Pulmonary artery endothelial cell (primary cell): Measurements from ENCODE around the gene LPA. TPM values are rescaled to one million over a fixed set of nuclear protein-coding genes. Genes with fewer than 3 reads are reported as not detected.
"Not testable (repeated sequence)": the region's sequence is repeated elsewhere in the genome, so short reads cannot be mapped to it uniquely, and the experiment has no call there.

Experiments
- DNase-seq: peaks from one replicate; pipeline ENCODE4 v3.0.0-alpha.2; 2011; ENCODE audit warnings: low read depth, low spot score
- total RNA-seq: library from RNA; depleted of rRNA; stranded (reverse); fragments of >200 nt; gene quantifications from 2 replicates; pipeline ENCODE4 v1.2.3, GENCODE V29; 2014

The LPA gene
- total RNA-seq, 1 donor from 2014 or later: not detected

GRCh38 chr6:160662429-160662828, 1.6 kb downstream of the LPA start:
- DNase-seq: no peak

GRCh38 chr6:160661216-160661615, 2.9 kb downstream of the LPA start:
- DNase-seq: no peak

DNA sequence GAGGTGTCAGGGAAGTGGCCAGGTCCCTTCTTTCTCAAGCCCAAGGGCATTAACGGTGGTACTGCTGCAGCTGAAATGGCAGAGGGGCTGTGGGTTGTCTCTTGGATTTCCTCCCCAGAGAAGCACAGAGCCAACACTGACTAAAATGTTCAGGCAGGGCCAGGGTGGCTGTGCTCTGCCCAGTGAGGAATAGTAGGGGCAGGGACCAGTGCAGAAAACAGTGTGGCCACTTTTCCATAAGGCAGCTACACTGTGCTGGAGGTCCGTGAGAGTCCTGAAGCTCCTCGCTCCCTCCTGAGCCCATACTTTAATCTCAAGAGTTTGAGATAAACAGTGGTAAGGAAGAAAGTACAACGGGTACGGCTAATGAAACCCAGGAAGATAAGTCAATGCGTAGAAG, 4.5 kb downstream of the LPA start:
- no peak for DNase-seq

GRCh38 chr6:160634706-160635105, 29.4 kb downstream of the LPA start:
- no peak for DNase-seq

DNA sequence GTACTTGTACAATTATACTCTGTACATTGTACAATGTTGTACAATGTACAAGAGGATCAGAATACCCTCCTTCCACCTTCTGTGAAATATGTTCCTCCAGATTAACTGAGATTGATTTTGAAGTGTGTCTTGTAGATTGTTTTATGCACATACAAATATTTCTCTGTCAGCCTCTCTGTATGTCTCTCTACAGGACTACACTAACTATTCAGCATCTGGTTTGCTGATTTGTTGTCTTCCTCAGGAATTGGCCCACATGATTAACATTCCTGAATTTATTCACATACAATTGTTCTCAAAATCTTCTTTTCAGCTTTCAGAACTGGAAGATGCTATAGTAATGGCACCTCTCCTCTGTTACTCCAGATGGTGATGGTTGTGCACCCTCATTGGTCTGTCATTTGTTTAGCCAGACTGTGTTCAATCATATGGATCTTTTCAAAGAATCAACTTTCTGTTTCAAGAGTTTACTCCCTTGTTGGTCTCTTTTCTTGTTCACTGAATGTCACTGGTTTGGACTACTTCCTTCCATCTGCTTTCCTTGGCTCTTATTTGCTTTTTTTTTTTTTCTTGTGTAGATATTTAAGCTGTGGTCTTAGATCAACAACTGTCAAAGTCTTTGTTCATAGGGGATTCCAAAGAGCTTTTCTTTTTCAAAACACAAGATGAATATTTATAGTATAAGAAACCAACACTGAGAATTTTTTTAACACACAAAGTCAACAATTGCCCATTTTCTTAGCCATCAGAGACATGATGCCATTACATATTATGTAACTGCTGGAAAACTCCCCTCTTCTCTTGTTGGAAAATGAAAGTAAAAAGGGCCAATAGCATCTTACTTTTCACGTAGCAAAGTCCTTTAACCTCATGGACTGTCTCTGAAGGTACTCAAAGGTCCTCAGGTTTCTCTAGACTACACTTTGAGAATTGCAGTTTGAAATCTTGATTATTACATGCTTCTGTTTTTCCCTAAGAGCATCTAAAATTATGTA, 67.9 kb downstream of the LPA start:
- no peak for DNase-seq

DNA sequence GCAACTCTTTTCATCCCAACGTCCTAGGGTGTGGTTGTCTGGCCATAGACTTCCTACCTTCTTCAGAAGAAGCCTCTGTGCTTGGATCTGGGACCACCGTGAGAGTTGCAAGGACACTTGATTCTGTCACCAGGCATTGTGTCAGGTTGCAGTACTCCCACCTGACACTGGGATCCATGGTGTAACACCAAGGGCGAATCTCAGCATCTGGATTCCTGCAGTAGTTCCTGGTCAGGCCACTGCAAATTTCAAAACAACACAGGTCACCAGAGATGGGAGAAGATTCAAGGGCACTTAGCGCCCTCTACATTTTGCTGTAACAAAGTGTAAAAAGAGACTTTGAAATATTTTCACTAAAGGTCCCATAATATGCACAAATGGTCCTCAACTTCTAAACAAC, 68.8 kb downstream of the LPA start:
- not testable (repeated sequence) for DNase-seq

DNA sequence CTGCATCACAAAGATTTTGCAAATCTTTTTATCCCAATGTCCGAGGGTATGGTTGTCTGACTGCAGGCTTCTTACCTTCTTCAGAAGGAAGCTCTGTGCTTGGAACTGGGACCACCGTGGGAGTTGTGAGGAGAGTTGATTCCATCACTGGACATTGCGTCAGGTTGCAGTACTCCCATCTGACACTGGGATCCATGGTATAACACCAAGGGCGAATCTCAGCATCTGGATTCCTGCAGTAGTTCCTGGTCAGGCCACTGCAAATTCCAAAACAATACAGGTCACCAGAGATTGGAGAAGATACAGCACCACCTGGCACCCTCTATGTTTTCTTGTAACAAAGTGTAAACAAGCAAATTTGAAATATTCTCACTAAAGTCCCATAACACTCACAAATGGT, 77.7 kb downstream of the LPA start:
- DNase-seq: no peak

DNA sequence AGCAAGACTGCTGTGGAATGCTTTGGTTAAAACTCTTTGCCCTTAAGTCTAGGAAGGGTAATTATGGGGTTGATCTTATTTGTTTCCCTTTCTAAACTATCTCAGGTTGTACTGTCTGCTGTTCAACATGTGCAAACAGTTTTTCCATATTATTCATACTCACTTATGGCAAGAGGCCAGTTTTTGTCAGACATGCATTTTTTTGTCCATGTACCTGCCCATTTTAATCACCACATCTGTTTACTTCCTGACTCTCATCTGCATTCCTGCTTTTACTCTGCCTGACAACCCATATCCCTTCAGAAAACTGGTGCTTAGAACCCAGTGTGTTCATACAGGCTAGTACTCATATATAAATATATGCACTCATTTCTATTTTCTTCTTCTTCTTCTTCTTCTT, 80.3 kb downstream of the LPA start:
- no peak for DNase-seq

DNA sequence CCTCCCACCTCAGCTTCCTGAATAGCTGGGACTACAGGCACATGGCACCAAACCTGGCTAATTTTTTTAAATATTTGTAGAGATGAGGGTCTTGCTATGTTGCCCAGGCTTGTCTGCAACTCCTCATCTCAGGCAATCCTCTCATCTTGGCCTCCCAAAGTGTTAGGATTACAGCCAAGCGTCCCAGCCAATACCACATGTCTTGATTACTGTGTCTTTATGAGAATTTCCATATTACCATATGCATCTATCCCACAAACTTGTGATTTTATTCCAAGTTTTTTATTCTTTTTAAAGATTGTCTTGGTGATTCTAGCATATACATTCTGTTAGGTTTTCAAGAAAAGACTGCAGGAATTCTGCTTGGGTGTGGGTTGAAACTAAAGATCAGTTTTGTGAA, 82.7 kb downstream of the LPA start:
- DNase-seq: no peak

GRCh38 chr6:160578515-160578914, 85.6 kb downstream of the LPA start:
- not testable (repeated sequence) for DNase-seq

DNA sequence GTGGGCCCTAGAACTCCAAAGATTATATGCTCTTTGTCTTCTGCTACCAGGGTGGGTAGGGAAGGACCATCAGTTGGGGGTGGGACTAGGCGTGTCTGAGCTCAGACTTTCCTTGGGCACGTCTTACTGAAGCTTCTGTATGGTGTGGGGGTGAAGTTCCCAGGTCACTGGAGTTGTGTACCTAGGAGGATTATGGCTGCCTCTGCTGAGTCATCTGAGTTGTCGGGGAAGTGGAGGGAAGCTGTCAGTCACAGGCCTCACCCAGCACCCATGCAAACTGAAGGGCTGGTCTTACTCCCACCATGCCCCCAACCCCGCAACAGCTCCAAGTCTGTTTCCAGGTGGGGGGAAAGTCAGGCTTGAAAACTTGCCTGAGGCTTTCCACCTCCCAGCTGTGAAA, 90.1 kb downstream of the LPA start:
- no peak for DNase-seq

GRCh38 chr6:160571201-160571600, 92.9 kb downstream of the LPA start:
- not testable (repeated sequence) for DNase-seq

GRCh38 chr6:160544802-160545201, 119.3 kb downstream of the LPA start:
- DNase-seq: no peak

DNA sequence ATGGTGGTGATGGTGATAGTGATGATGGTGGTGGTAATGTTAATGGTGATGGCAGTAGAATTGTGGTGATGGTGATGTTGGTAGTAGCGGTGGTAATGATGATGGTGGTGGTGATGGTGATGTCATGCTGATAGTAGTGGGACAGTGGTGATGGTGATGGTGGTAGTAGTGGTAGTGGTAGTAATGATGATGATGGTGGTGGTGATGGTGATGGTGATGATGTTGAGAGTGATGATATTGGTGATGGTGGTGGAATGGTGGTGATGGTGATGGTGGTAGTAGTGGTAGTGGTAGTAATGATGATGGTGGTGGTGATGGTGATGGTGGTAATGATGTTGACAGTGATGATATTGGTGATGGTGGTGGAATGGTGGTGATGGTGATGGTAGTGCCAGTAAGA, 128.8 kb downstream of the LPA start:
- DNase-seq: no peak

- DNase-seq: no peak
These were observed 129.9 kb downstream of the LPA start for GRCh38 chr6:160534050-160534696.

DNA sequence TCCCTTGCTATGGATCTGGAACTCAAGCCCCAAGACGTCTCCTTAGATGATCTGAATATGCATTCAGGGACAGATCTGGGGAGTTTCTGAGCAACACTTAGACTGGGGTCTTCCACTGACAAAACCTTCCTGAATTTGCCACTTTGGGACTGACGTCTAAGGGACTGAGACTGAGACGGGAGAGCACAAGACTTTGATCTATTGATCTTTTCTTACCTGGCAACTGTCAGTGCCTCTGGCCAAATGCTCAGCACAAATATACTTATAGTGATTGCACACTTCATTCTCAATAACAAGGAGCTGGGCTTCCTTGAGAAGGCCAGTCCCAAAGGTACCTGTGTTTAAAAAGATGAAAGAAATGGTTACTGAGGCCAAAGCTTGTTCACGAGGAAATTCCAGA, 131.8 kb downstream of the LPA start:
- DNase-seq: no peak

- no peak for DNase-seq
These were observed 132.2 kb downstream of the LPA start for GRCh38 chr6:160531826-160532225.

GRCh38 chr6:160529524-160529923, 134.6 kb downstream of the LPA start:
- not testable (repeated sequence) for DNase-seq

GRCh38 chr6:160523223-160523622, 140.9 kb downstream of the LPA start:
- DNase-seq: no peak

DNA sequence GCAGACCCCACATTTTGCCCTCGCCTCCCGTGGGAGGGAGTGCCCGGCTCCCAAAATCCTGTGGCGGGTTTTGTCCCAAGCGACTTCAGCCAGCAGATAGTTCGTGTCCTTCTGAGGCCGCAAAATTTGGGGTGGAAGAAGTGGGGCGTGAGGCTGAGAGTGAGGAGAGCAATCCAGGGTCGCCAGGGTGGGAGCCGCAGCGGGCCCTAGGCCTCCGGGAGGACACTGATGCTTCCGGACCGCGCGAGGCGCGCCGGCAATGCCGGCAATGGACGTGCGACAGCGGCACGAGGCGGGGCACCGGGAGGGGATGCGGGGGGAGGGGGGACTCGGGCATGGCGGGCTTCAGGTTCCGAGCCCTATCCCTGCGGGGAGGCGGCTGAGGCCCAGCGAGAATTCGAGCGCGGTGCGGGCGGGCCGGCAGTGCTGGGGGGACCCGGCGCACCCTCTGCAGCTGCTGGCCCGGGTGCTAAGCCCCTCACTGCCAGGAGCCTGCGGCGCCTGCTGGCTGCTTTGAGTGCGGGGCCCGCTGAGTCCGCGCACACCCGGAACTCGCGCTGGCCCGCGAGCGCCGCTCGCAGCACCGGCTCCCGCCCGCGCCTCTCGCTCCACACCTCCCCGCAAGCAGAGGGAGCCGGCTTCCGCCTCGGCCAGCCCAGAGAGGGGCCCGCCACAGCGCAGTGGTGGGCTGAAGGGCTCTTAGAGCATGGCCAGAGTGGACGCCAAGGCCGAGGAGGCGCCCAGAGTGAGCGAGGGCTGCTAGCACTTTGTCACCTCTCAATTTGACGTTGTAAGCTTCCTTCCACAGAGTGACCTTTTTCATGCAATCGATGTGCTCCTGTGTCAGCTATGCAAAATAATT, 143.8 kb downstream of the LPA start:
- no peak for DNase-seq

- no peak for DNase-seq
These were observed 144.5 kb downstream of the LPA start for GRCh38 chr6:160519603-160520042.

DNA sequence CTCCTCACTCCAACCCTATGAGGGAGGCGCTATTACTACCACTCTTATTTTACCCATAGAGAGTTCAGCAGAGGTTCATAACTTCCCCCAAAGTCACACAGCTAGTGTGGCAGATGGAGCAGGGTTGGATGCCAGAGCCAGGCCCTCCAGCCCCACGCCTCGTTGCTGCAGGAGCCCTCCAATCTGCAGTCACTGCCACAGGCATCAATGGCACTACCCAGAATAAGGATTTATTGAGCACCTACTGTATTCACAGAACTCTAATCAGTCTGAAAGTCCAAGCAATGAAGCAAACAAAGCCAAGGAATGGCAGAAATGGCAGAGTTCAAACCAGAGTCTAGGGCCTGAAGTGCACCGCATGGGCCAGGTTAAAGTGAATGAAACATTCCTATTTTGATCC, 144.9 kb downstream of the LPA start:
- DNase-seq: no peak
